ENCODE results near the gene WNT8B. TPM values are rescaled to one million over a fixed set of nuclear protein-coding genes. Genes with fewer than 3 reads are reported as not detected.

The WNT8B gene
- total and polyA plus RNA-seq, 9 of the 15 experiments (the other 6 are each of a cell fraction or from before 2014, with no cell fraction given), result not detected

DNA sequence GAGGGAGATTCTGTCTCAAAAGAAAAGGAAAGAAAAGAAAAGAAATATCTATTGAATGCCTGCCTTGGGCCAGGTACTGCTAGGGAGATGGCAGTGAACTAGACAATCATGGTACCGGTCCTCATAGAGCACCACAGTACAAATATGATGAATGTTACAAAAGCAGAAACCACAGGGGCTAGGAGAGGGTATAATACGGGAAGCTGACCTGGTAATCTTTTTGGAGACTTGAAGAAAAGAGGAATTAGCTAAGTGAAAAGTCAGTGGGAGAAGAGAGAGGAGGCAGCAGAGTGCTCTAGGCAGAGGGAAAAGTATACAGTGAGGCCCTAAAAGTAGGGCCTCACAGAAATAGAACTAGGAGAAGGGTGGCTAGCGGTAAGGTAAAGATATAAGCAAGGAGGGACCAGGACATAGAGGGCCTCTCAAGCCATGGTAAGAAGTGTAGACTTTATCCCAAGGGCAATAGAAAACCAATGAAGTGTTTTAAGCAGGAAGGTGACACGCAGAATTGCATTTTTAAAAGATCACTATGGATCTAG is 42.8 kb upstream of the WNT8B start (continued):
- TF ChIP-seq BRCA1 (IDR thresholded peaks at IDR 0.05), result no peak
- no peak for TF ChIP-seq BRCA1 (CRISPR knock-in tag; IDR thresholded peaks at IDR 0.05)
- TF ChIP-seq SREBF1 (IDR thresholded peaks at IDR 0.05; ENCODE audit: borderline replicate concordance, low read depth, low read length), result no peak
- TF ChIP-seq ZNF184 (CRISPR knock-in tag; IDR thresholded peaks at IDR 0.05), result no peak
- TF ChIP-seq SOX6 (IDR thresholded peaks at IDR 0.05), result no peak
- TF ChIP-seq SMARCB1 (IDR thresholded peaks at IDR 0.05; ENCODE audit: insufficient read length, low read depth), result no peak
- TF ChIP-seq SP1 (CRISPR knock-in tag; IDR thresholded peaks at IDR 0.05), result no peak
- TF ChIP-seq, protein P1, sequence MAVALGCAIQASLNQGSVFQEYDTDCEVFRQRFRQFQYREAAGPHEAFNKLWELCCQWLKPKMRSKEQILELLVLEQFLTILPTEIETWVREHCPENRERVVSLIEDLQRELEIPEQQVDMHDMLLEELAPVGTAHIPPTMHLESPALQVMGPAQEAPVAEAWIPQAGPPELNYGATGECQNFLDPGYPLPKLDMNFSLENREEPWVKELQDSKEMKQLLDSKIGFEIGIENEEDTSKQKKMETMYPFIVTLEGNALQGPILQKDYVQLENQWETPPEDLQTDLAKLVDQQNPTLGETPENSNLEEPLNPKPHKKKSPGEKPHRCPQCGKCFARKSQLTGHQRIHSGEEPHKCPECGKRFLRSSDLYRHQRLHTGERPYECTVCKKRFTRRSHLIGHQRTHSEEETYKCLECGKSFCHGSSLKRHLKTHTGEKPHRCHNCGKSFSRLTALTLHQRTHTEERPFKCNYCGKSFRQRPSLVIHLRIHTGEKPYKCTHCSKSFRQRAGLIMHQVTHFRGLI (CRISPR knock-in tag; IDR thresholded peaks at IDR 0.05), result no peak
- no peak for TF ChIP-seq MIER1 (IDR thresholded peaks at IDR 0.05; ENCODE audit: low read depth)
- TF ChIP-seq, protein P2, sequence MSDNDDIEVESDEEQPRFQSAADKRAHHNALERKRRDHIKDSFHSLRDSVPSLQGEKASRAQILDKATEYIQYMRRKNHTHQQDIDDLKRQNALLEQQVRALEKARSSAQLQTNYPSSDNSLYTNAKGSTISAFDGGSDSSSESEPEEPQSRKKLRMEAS (CRISPR knock-in tag; IDR thresholded peaks at IDR 0.05), result no peak

DNA sequence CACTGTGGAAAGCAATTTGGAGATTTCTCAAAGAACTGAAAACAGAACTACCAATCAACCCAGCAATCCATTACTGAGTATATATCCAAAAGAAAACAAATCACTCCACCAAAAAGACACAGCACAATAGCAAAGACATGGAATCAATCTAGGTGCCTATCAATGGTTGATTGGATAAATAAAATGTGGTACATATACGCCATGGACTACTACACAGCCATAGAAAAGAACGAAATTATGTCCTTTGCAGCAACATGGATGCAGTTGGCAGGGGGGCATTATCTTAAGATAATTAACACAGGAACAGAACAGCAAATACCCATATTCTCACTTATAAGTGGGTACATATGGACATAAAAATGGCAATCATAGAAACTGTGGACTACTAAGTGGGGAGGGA is 35.4 kb upstream of the WNT8B start:
- intact Hi-C loops (cut with micrococcal nuclease), result no loop called here
- H4K20me1 ChIP-seq (replicated peaks; ENCODE audit: control insufficient read depth, insufficient read depth, low read length), result no peaks in the 10 kb centered on the region
- BruUV-seq (replicated peaks), result no TSS peak
- ChIA-PET POLR2A (no interaction called here), CTCF (ENCODE audit: low intra/inter-chr PET ratio) (no interaction called here)
- no peaks in the 10 kb centered on the region for H3K9me3 ChIP-seq (replicated peaks; ENCODE audit: control insufficient read depth, insufficient read depth, low read depth, low read length)
- H3K36me3 ChIP-seq (ENCODE audit: control insufficient read depth, insufficient read depth, low read length), result no peaks in the 10 kb centered on the region
- in situ Hi-C loops (cut with MboI), result no loop called here
- TF ChIP-seq, protein P3, sequence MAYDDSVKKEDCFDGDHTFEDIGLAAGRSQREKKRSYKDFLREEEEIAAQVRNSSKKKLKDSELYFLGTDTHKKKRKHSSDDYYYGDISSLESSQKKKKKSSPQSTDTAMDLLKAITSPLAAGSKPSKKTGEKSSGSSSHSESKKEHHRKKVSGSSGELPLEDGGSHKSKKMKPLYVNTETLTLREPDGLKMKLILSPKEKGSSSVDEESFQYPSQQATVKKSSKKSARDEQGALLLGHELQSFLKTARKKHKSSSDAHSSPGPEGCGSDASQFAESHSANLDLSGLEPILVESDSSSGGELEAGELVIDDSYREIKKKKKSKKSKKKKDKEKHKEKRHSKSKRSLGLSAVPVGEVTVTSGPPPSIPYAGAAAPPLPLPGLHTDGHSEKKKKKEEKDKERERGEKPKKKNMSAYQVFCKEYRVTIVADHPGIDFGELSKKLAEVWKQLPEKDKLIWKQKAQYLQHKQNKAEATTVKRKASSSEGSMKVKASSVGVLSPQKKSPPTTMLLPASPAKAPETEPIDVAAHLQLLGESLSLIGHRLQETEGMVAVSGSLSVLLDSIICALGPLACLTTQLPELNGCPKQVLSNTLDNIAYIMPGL (CRISPR knock-in tag; IDR thresholded peaks at IDR 0.05), result no peak
- TF ChIP-seq SRSF1 (IDR thresholded peaks at IDR 0.05; ENCODE audit: low read depth, low read length), result no peak
- no peak for TF ChIP-seq SMAD1 (IDR thresholded peaks at IDR 0.05; ENCODE audit: low read depth, low read length, partially characterized antibody)
- no peak for FAIRE-seq
- H3K9me1 ChIP-seq (ENCODE audit: control insufficient read depth, insufficient read depth, low read length), result no peaks in the 10 kb centered on the region
- no peak overlapping the region for H3K4me3 ChIP-seq
- H3K27me3 ChIP-seq (ENCODE audit: control insufficient read depth in 2 of 2, insufficient read depth in 2 of 2, low read length in 2 of 2), result no peaks in the 10 kb centered on the region
- H3K79me2 ChIP-seq (ENCODE audit: control insufficient read depth, insufficient read depth, low read length), result no peaks in the 10 kb centered on the region
- no peak for DNase-seq (ENCODE audit: extremely low read depth in 1 of 4, low spot score in 3 of 4)
- no peak overlapping the region for H2AFZ ChIP-seq (ENCODE audit: low read depth, low read length)
- no peak for ATAC-seq
- H3K9ac ChIP-seq (ENCODE audit: insufficient read depth in 1 of 2, low read depth in 2 of 2, low read length in 2 of 2), result no peak overlapping the region
- no peaks in the 10 kb centered on the region; a peak in 1 of 5 replicates for H3K4me1 ChIP-seq (replicated peaks in 1 of 2; ENCODE audit: control insufficient read depth in 2 of 2, insufficient read depth in 2 of 2, low read length in 2 of 2)
- no peak overlapping the region for H3K27ac ChIP-seq (ENCODE audit: extremely low read depth, low read depth, low read length)
- no peak overlapping the region for H3K4me2 ChIP-seq (ENCODE audit: insufficient read depth, low read length)
- 26% methylated on average over 2 of the region's 2 CpGs for WGBS (ENCODE audit: insufficient coverage, low coverage, missing lambda C conversion rate)
